ENCODE measurements around the gene MTR. TPM values are rescaled to one million over a fixed set of nuclear protein-coding genes. Genes with fewer than 3 reads are reported as not detected.

MTR gene
- total RNA-seq, 2 experiments from 2014 or later, result 35.2 to 37.0 TPM

GRCh38 chr1:236950365-236950764 lies 155.3 kb downstream of the MTR start:
- Mint-ChIP-seq H3K4me3 (no peak overlapping the region), H3K27ac (no peak overlapping the region), H3K27me3 (peaks cover 23% of the 10 kb centered on the region), H3K4me1 (ENCODE audit: low read depth) (no peaks in the 10 kb centered on the region), H3K9me3 (peaks cover 11% of the 10 kb centered on the region), H3K36me3 (ENCODE audit: low read depth) (no peaks in the 10 kb centered on the region)
- Histone ChIP-seq H3K9me3 (ENCODE audit: control insufficient read depth in 1 of 2, insufficient read depth in 1 of 2, low read length in 2 of 2) (no peaks in the 10 kb centered on the region), H3K36me3 (ENCODE audit: insufficient read depth, low read length) (no peaks in the 10 kb centered on the region), H3K4me1 (ENCODE audit: insufficient read depth, low read length) (no peaks in the 10 kb centered on the region), H3K27ac (ENCODE audit: low read depth in 1 of 2, low read length in 2 of 2) (no peak overlapping the region), H3K4me3 (ENCODE audit: low read length) (no peak overlapping the region), H3K27me3 (ENCODE audit: control insufficient read depth in 1 of 2, insufficient read depth in 2 of 2, low read length in 2 of 2) (no peaks in the 10 kb centered on the region)
- TF ChIP-seq CTCF (IDR thresholded peaks at IDR 0.05), result no peak
- DNase-seq (no peak), ATAC-seq (ENCODE audit: poor library complexity) (no peak)
- POLR2A ChIA-PET, result no interaction called here
- CTCF ChIA-PET, result no interaction called here
- intact Hi-C loops (cut with DNase I, micrococcal nuclease), result no loop called here

- Histone ChIP-seq H3K4me1 (ENCODE audit: insufficient read depth, low read length) (no peaks in the 10 kb centered on the region), H3K9me3 (ENCODE audit: control insufficient read depth in 1 of 2, insufficient read depth in 1 of 2, low read length in 2 of 2) (no peaks in the 10 kb centered on the region), H3K36me3 (ENCODE audit: insufficient read depth, low read length) (no peaks in the 10 kb centered on the region), H3K27me3 (ENCODE audit: control insufficient read depth in 1 of 2, insufficient read depth in 2 of 2, low read length in 2 of 2) (peaks cover 0 to 1% of the 10 kb centered on the region in 2 experiments), H3K4me3 (ENCODE audit: low read length) (no peak overlapping the region), H3K27ac (ENCODE audit: low read depth in 1 of 2, low read length in 2 of 2) (no peak overlapping the region)
- intact Hi-C loops (cut with DNase I, micrococcal nuclease), result no loop called here
- H3K36me3 Mint-ChIP-seq (ENCODE audit: low read depth), result no peaks in the 10 kb centered on the region
- TF ChIP-seq CTCF (IDR thresholded peaks at IDR 0.05), result no peak
- no peak for ATAC-seq (ENCODE audit: poor library complexity)
- CTCF ChIA-PET, result no interaction called here
- no peak for DNase-seq
- H3K9me3 Mint-ChIP-seq, result peaks cover 11% of the 10 kb centered on the region
- POLR2A ChIA-PET, result no interaction called here
- H3K4me1 Mint-ChIP-seq (ENCODE audit: low read depth), result no peaks in the 10 kb centered on the region
- no peak overlapping the region for H3K27ac Mint-ChIP-seq
- H3K27me3 Mint-ChIP-seq, result peaks cover 24% of the 10 kb centered on the region
- H3K4me3 Mint-ChIP-seq, result no peak overlapping the region
These were observed 156.6 kb downstream of the MTR start for GRCh38 chr1:236951672-236952071.

GRCh38 chr1:236952246-236953003 lies 157.3 kb downstream of the MTR start:
- no peaks in the 10 kb centered on the region for H3K4me1 ChIP-seq (ENCODE audit: insufficient read depth, low read length)
- ATAC-seq (ENCODE audit: poor library complexity), result no peak
- peaks cover 0 to 4% of the 10 kb centered on the region in 2 experiments for H3K9me3 ChIP-seq (ENCODE audit: control insufficient read depth in 1 of 2, insufficient read depth in 1 of 2, low read length in 2 of 2)
- POLR2A ChIA-PET, result no interaction called here
- H3K27ac ChIP-seq (ENCODE audit: low read depth in 1 of 2, low read length in 2 of 2), result no peak overlapping the region
- CTCF ChIA-PET, result no interaction called here
- intact Hi-C loops (cut with DNase I, micrococcal nuclease), result no loop called here
- no peak overlapping the region for H3K4me3 ChIP-seq (ENCODE audit: low read length)
- DNase-seq, result no peak
- peaks cover 0 to 5% of the 10 kb centered on the region in 2 experiments for H3K27me3 ChIP-seq (ENCODE audit: control insufficient read depth in 1 of 2, insufficient read depth in 2 of 2, low read length in 2 of 2)
- no peaks in the 10 kb centered on the region for H3K4me1 Mint-ChIP-seq (ENCODE audit: low read depth)
- no peak overlapping the region for H3K4me3 Mint-ChIP-seq
- H3K27me3 Mint-ChIP-seq, result peaks cover 24% of the 10 kb centered on the region
- H3K27ac Mint-ChIP-seq, result no peak overlapping the region
- no peaks in the 10 kb centered on the region for H3K36me3 ChIP-seq (ENCODE audit: insufficient read depth, low read length)
- no peaks in the 10 kb centered on the region for H3K36me3 Mint-ChIP-seq (ENCODE audit: low read depth)
- TF ChIP-seq CTCF (IDR thresholded peaks at IDR 0.05), result no peak
- H3K9me3 Mint-ChIP-seq, result peaks cover 11% of the 10 kb centered on the region

All from CD4-positive, alpha-beta T cell (primary cell).